Colonic mucosa (tissue), 4 donors: ENCODE measurements around the gene UACA. TPM values are rescaled to one million over a fixed set of nuclear protein-coding genes. Genes with fewer than 3 reads are reported as not detected.

Experiments used
- DNase-seq: peaks from one replicate; pipeline ENCODE4 v3.0.0-alpha.2; 2020
- H3K27ac ChIP-seq: fragments of 200-600 bp; one replicate; pipeline ENCODE4 v1.8.0; 2021
- H3K27me3 ChIP-seq: fragments of 200-600 bp; one replicate; pipeline ENCODE4 v1.8.0; 2021
- H3K36me3 ChIP-seq: fragments of 200-600 bp; one replicate; pipeline ENCODE4 v1.8.0; 2021
- H3K4me1 ChIP-seq: fragments of 200-600 bp; one replicate; pipeline ENCODE4 v1.8.0; 2021; ENCODE audit warnings: mild to moderate bottlenecking
- H3K4me3 ChIP-seq: fragments of 200-600 bp; one replicate; pipeline ENCODE4 v1.8.0; 2021
- H3K9ac ChIP-seq, 2 donors: one replicate each; pipeline ENCODE4 v1.7.0; 2013; ENCODE audit warnings: control low read depth in 2 of 2, low read depth in 2 of 2, low read length in 2 of 2
- H3K9me3 ChIP-seq: fragments of 200-600 bp; one replicate; pipeline ENCODE4 v1.8.0; 2021
- intact Hi-C: fragments of 100-400 bp; cut with DNase I; formaldehyde crosslinking; loops from one replicate; pipeline ENCODE4 v1.14.1; 2022
- total RNA-seq, 2 donors: library from RNA; stranded (reverse); fragmentation: NEBNext Ultra II Directional in 1 of 2; extraction: Animal tissue kit (Norgen Biotek cat#: 25700) in 1 of 2; gene quantifications; one replicate each; pipeline ENCODE4 v1.2.1, GENCODE V29; 2021
- TF ChIP-seq, protein P1 (sequence below): fragments of 200-600 bp; IDR thresholded peaks from one replicate; pipeline ENCODE4 v1.8.0; 2022; ENCODE audit warnings: antibody characterized with exemption, mild to moderate bottlenecking
- donor health status: healthy.
- donor health status: DM: no; HTN: no; CAD: no.
- donor health status: DM: no; HTN: no; CAD: no.

Gene UACA
- total RNA-seq, 2 donors from 2014 or later, result 55.4 to 57.3 TPM

DNA sequence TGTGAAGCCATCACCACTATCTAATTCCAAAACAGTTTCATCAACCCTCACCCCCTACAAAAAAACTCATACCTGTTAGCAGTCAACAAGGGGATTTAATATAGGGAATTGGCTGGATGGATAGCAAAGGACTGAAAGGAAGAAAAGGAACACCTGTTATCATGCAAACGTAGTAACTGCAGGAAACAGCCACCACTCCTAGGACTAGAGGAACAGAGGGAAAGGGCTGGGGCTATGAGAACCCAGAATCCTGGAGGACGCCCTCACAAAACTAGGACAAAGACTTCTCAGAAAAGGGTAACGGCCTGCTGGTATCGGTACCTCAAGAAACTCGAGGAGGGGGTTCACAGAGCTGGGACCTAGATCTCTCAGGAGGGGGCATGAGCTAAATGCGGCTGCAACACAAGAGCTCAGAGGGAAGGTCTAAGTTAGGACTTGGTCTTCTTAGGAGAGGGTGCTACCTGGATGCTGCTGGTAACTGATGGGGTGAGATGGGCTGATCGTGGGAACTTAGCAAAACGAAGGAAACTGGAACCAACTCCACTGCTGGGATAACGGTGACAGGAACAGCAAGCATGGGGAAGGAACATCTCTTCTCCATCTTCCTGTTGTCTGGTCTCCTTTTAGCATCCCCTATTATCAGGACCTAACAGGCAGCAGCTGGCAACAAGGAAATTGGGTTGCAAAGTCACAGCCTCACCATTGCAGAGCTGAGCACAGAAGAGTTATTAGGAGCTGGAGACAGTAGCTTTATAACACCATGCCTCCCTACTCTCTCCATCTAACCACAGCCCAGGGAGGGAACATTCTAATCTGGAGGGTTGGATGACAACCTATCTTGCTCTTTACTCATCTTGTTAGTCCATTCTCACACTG, 147.7 kb downstream of the UACA start:
- intact Hi-C loops, result no loop called here
- no peaks in the 10 kb centered on the region for H3K36me3 ChIP-seq
- TF ChIP-seq, protein P1, sequence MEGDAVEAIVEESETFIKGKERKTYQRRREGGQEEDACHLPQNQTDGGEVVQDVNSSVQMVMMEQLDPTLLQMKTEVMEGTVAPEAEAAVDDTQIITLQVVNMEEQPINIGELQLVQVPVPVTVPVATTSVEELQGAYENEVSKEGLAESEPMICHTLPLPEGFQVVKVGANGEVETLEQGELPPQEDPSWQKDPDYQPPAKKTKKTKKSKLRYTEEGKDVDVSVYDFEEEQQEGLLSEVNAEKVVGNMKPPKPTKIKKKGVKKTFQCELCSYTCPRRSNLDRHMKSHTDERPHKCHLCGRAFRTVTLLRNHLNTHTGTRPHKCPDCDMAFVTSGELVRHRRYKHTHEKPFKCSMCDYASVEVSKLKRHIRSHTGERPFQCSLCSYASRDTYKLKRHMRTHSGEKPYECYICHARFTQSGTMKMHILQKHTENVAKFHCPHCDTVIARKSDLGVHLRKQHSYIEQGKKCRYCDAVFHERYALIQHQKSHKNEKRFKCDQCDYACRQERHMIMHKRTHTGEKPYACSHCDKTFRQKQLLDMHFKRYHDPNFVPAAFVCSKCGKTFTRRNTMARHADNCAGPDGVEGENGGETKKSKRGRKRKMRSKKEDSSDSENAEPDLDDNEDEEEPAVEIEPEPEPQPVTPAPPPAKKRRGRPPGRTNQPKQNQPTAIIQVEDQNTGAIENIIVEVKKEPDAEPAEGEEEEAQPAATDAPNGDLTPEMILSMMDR, result no peak

DNA sequence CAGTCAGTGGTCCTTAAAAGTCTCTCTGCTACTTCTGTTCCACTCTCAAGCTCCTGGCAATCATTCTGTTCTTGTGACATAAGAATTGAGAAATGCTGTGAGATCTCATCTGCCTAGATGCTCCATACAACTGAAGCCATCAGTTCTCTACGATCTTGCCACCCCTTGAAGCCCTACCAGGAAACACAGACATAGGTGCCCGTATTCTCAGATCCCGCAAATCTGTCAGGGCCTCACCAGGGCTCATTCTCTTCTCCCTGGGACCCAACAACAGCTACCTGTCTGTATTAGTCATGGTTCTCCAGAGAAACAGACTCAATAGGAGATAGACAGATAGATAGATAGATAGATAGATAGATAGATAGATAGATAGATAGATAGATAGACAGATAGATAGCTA, 149.1 kb downstream of the UACA start:
- TF ChIP-seq, protein P1, result no peak
- Histone ChIP-seq H3K27me3 (no peaks in the 10 kb centered on the region), H3K4me3 (no peak overlapping the region), H3K9me3 (no peaks in the 10 kb centered on the region), H3K36me3 (no peaks in the 10 kb centered on the region), H3K9ac (no peak overlapping the region), H3K27ac (no peak overlapping the region), H3K4me1 (no peaks in the 10 kb centered on the region)
- DNase-seq, result no peak
- intact Hi-C loops, result no loop called here

More for the DNA sequence above, 147.7 kb downstream of the UACA start:
- no peaks in the 10 kb centered on the region for H3K9me3 ChIP-seq
- no peak overlapping the region for H3K27ac ChIP-seq
- no peaks in the 10 kb centered on the region for H3K27me3 ChIP-seq
- H3K4me3 ChIP-seq, result no peak overlapping the region
- H3K4me1 ChIP-seq, result no peaks in the 10 kb centered on the region
- no peak overlapping the region for H3K9ac ChIP-seq
- DNase-seq, result no peak

DNA sequence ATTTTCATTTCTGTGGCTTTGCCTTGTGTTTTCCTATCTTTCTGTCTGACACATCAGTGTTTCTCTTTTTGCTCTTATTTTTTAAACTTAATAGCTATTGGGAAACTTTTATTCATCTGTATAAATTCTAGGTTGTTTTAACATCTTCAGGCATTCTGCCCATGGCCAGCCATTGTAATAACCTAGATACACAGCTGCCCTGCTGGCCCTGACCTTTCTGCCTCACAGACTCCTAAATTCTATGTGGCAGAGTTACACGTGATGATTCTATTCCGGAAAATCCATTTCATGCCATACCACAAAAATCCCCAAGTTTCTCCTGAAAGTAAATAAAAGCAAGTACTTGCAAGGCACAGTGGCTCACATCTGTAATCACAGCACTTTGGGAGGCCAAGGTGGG, 150.1 kb downstream of the UACA start:
- H3K36me3 ChIP-seq, result no peaks in the 10 kb centered on the region
- H3K27me3 ChIP-seq, result no peaks in the 10 kb centered on the region
- no peaks in the 10 kb centered on the region for H3K9me3 ChIP-seq
- no peak overlapping the region for H3K4me3 ChIP-seq
- TF ChIP-seq, protein P1, result no peak
- no peak for DNase-seq
- H3K4me1 ChIP-seq, result no peaks in the 10 kb centered on the region
- intact Hi-C loops, result no loop called here
- no peak overlapping the region for H3K9ac ChIP-seq
- H3K27ac ChIP-seq, result no peak overlapping the region

GRCh38 chr15:70611286-70611685, 152.1 kb downstream of the UACA start:
- TF ChIP-seq, protein P1, result no peak
- Histone ChIP-seq H3K36me3 (no peaks in the 10 kb centered on the region), H3K4me1 (no peaks in the 10 kb centered on the region), H3K4me3 (no peak overlapping the region), H3K9ac (no peak overlapping the region), H3K27me3 (no peaks in the 10 kb centered on the region), H3K9me3 (no peaks in the 10 kb centered on the region), H3K27ac (no peak overlapping the region)
- no peak for DNase-seq
- intact Hi-C loops, result no loop called here

DNA sequence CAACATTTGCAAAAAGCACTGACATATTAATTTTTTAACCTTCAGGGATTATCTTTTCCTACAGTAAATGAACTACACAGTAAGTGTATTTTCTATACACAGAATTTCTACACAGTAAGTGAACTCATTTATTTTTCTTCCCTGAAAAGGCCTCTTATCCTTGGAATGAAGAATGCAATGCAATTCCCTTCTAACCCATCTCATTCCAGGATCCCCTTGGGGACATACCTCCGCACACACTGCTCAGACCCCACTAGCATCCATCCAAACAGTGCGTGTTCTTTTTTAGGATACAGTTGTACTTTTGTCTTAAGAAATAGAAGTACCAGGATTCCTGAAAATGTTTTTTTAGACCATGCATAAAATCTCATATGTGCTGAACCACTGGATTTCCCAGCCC, 152.8 kb downstream of the UACA start:
- no peaks in the 10 kb centered on the region for H3K27me3 ChIP-seq
- H3K9me3 ChIP-seq, result no peaks in the 10 kb centered on the region
- H3K4me1 ChIP-seq, result no peaks in the 10 kb centered on the region
- DNase-seq, result no peak
- intact Hi-C loops, result no loop called here
- H3K9ac ChIP-seq, result no peak overlapping the region
- no peak overlapping the region for H3K27ac ChIP-seq
- no peak overlapping the region for H3K4me3 ChIP-seq
- TF ChIP-seq, protein P1, result no peak
- H3K36me3 ChIP-seq, result no peaks in the 10 kb centered on the region
